HEK293 (cell line): ENCODE results near the gene FAM210A.

Source experiments
- CTCF ChIA-PET: fragments of 350-600 bp; formaldehyde crosslinking; extraction: SDS; loops from one replicate; lab custom pipeline; 2021; ENCODE audit warnings: antibody characterized with exemption; lab: Yijun Ruan, JAX
- POLR2A ChIA-PET: fragments of 300-600 bp; formaldehyde crosslinking; extraction: SDS; loops from one replicate; lab custom pipeline; 2020; ENCODE audit warnings: antibody characterized with exemption, inconsistent platforms; lab: Yijun Ruan, JAX
- H3K27ac ChIP-seq: fragments of 200-500 bp; sonication (Bioruptor generic); 2 replicates; pipeline ENCODE4 v1.5.1; 2014; ENCODE audit warnings: low read depth, low read length, control low read depth, inconsistent platforms; ENCODE audit errors: extremely low read depth
- H3K36me3 ChIP-seq, 2 experiments: fragments of 200-500 bp in 1 of 2; sonication (Bioruptor generic) in 1 of 2; 1 replicate in 1 of 2; 2 replicates in 1 of 2; pipeline ENCODE4 v1.5.1; 2014 to 2017; ENCODE audit warnings: inconsistent platforms in 2 of 2, low read length in 2 of 2; ENCODE audit not compliant: control insufficient read depth in 2 of 2, insufficient read depth in 1 of 2
- H3K4me1 ChIP-seq: fragments of 200-500 bp; sonication (Bioruptor generic); 2 replicates; pipeline ENCODE4 v1.5.1; 2014; ENCODE audit warnings: mild to moderate bottlenecking, low read length, inconsistent platforms; ENCODE audit not compliant: control insufficient read depth, insufficient read depth
- H3K4me3 ChIP-seq: 2 replicates; pipeline ENCODE4 v1.5.1; 2011; ENCODE audit warnings: low read depth, mild to moderate bottlenecking, control low read depth, low read length, moderate library complexity
- H3K9me3 ChIP-seq: fragments of 200-500 bp; sonication (Bioruptor generic); 2 replicates; pipeline ENCODE4 v1.5.1; 2014; ENCODE audit warnings: low read depth, low read length, inconsistent platforms; ENCODE audit not compliant: control insufficient read depth, insufficient read depth
- GLIS1 ChIP-seq: fragments of 450-650 bp; formaldehyde crosslinking; IDR thresholded peaks from 2 replicates; pipeline ENCODE4 v1.5.1; 2016; ENCODE audit warnings: missing biosample characterization, missing genetic modification characterization
- HOXC10 ChIP-seq: sonication (generic); formaldehyde crosslinking; IDR thresholded peaks from 2 replicates; pipeline ENCODE4 v1.8.1; 2023; ENCODE audit warnings: mild to moderate bottlenecking, missing genetic modification reagents
- KLF1 ChIP-seq: fragments of 450-650 bp; formaldehyde crosslinking; IDR thresholded peaks from 2 replicates; pipeline ENCODE4 v1.5.1; 2016; ENCODE audit warnings: missing biosample characterization, missing genetic modification characterization
- PRDM2 ChIP-seq: fragments of 450-650 bp; formaldehyde crosslinking; IDR thresholded peaks from 2 replicates; pipeline ENCODE4 v1.5.1; 2016; ENCODE audit warnings: missing biosample characterization, missing genetic modification characterization, borderline replicate concordance
- SCRT2 ChIP-seq: fragments of 450-650 bp; formaldehyde crosslinking; IDR thresholded peaks from 2 replicates; pipeline ENCODE4 v1.5.1; 2016; ENCODE audit warnings: missing biosample characterization, missing genetic modification characterization
- ZBTB17 ChIP-seq: fragments of 450-650 bp; formaldehyde crosslinking; IDR thresholded peaks from 2 replicates; pipeline ENCODE4 v1.5.1; 2016; ENCODE audit warnings: missing biosample characterization, missing genetic modification characterization
- ZFP69B ChIP-seq: fragments of 450-650 bp; formaldehyde crosslinking; IDR thresholded peaks from 2 replicates; pipeline ENCODE4 v1.5.1; 2016; ENCODE audit warnings: missing biosample characterization, missing genetic modification characterization
- ZNF112 ChIP-seq: fragments of 450-650 bp; formaldehyde crosslinking; IDR thresholded peaks from 2 replicates; pipeline ENCODE4 v1.5.0; 2017; ENCODE audit warnings: missing biosample characterization, missing genetic modification characterization
- ZNF114 ChIP-seq: fragments of 450-650 bp; formaldehyde crosslinking; IDR thresholded peaks from 2 replicates; pipeline ENCODE4 v1.5.0; 2017; ENCODE audit warnings: missing biosample characterization, missing genetic modification characterization
- ZNF148 ChIP-seq: fragments of 450-650 bp; formaldehyde crosslinking; IDR thresholded peaks from 2 replicates; pipeline ENCODE4 v1.5.0; 2017; ENCODE audit warnings: missing biosample characterization, missing genetic modification characterization, borderline replicate concordance
- ZNF169 ChIP-seq: fragments of 450-650 bp; formaldehyde crosslinking; IDR thresholded peaks from 2 replicates; pipeline ENCODE4 v1.5.1; 2016; ENCODE audit warnings: missing biosample characterization, missing genetic modification characterization
- ZNF2 ChIP-seq: fragments of 450-650 bp; formaldehyde crosslinking; IDR thresholded peaks from 2 replicates; pipeline ENCODE4 v1.5.1; 2016; ENCODE audit warnings: missing biosample characterization, missing genetic modification characterization
- ZNF23 ChIP-seq: fragments of 450-650 bp; formaldehyde crosslinking; IDR thresholded peaks from 2 replicates; pipeline ENCODE4 v1.5.1; 2016; ENCODE audit warnings: missing biosample characterization, missing genetic modification characterization, borderline replicate concordance
- ZNF404 ChIP-seq: fragments of 450-650 bp; formaldehyde crosslinking; IDR thresholded peaks from 2 replicates; pipeline ENCODE4 v1.5.1; 2017; ENCODE audit warnings: missing biosample characterization, missing genetic modification characterization
- ZNF510 ChIP-seq: fragments of 450-650 bp; formaldehyde crosslinking; IDR thresholded peaks from 2 replicates; pipeline ENCODE4 v1.5.1; 2018; ENCODE audit warnings: mild to moderate bottlenecking, missing genetic modification characterization, missing biosample characterization; ENCODE audit not compliant: insufficient replicate concordance
- ZNF514 ChIP-seq: fragments of 450-650 bp; formaldehyde crosslinking; IDR thresholded peaks from 2 replicates; pipeline ENCODE4 v1.5.1; 2016; ENCODE audit warnings: missing biosample characterization, missing genetic modification characterization
- ZNF596 ChIP-seq: fragments of 450-650 bp; IDR thresholded peaks from 2 replicates; pipeline ENCODE4 v1.5.0; 2018; ENCODE audit warnings: missing biosample characterization, mild to moderate bottlenecking, missing genetic modification characterization, moderate library complexity
- ZNF621 ChIP-seq: fragments of 450-650 bp; formaldehyde crosslinking; IDR thresholded peaks from 2 replicates; pipeline ENCODE4 v1.5.1; 2017; ENCODE audit warnings: missing biosample characterization, missing genetic modification characterization
- ZNF707 ChIP-seq: fragments of 450-650 bp; formaldehyde crosslinking; IDR thresholded peaks from 2 replicates; pipeline ENCODE4 v1.5.1; 2016; ENCODE audit warnings: missing biosample characterization, missing genetic modification characterization
- TF ChIP-seq, protein P1 (sequence below): fragments of 450-650 bp; formaldehyde crosslinking; IDR thresholded peaks from 2 replicates; pipeline ENCODE4 v1.5.1; 2016; ENCODE audit warnings: missing biosample characterization, missing genetic modification characterization
- TF ChIP-seq, protein P2 (sequence below): fragments of 450-650 bp; formaldehyde crosslinking; IDR thresholded peaks from 2 replicates; pipeline ENCODE4 v1.5.1; 2016; ENCODE audit warnings: missing biosample characterization, missing genetic modification characterization
- TF ChIP-seq, protein P3 (sequence below): fragments of 450-650 bp; formaldehyde crosslinking; IDR thresholded peaks from 2 replicates; pipeline ENCODE4 v1.5.1; 2016; ENCODE audit warnings: missing biosample characterization, missing genetic modification characterization

FAM210A gene

DNA sequence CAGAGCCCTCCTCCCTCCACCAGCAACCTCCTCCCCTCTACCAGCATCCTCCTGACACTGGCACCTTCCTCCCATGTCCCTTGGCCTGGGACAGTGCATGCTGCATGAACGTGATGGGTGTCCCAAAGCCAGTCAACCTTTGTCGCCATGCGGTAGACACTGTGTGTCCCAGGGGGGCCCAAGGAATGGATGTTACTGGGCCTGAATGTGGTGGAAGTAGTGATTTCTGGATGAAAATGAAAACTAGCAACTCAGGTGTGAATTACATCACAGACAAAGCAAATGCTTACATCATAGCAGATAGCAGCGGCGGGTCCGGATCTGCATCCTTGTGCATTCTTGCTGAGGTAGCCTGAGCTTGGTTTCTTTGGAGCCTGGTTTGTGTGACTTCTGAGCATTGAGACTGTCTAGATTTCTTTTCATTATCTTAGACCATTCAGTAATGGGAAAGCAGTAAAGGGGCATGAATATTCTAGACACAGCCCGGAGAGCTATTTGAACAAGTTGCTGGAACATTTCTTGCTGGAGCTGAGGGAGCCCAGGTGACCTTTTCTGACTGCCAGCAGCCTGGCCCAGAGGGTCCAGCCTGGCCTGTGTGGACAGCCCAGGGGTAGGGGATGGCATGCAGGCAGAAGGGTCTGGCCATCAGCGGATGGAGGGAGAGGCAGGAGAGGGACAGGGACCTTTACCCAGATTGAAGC lies 100.4 kb downstream of the FAM210A start (continued):
- TF ChIP-seq ZNF510 (tag by site-specific recombination) = no peak
- TF ChIP-seq ZNF514 (tag by site-specific recombination) = no peak
- no peak for TF ChIP-seq ZNF112 (tag by site-specific recombination)
- TF ChIP-seq, all 188 proteins: peak for 0

GRCh38 chr18:13625355-13625754 lies 101.0 kb downstream of the FAM210A start:
- H3K4me3 ChIP-seq = no peak overlapping the region
- no peaks in the 10 kb centered on the region for H3K36me3 ChIP-seq
- ChIA-PET POLR2A (no interaction called here), CTCF (no interaction called here)
- TF ChIP-seq ZFP69B (tag by site-specific recombination) = no peak
- TF ChIP-seq, protein P1, sequence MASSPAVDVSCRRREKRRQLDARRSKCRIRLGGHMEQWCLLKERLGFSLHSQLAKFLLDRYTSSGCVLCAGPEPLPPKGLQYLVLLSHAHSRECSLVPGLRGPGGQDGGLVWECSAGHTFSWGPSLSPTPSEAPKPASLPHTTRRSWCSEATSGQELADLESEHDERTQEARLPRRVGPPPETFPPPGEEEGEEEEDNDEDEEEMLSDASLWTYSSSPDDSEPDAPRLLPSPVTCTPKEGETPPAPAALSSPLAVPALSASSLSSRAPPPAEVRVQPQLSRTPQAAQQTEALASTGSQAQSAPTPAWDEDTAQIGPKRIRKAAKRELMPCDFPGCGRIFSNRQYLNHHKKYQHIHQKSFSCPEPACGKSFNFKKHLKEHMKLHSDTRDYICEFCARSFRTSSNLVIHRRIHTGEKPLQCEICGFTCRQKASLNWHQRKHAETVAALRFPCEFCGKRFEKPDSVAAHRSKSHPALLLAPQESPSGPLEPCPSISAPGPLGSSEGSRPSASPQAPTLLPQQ (tag by site-specific recombination) = no peak
- TF ChIP-seq, protein P2, sequence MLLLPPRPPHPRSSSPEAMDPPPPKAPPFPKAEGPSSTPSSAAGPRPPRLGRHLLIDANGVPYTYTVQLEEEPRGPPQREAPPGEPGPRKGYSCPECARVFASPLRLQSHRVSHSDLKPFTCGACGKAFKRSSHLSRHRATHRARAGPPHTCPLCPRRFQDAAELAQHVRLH (tag by site-specific recombination) = no peak
- TF ChIP-seq ZNF404 (tag by site-specific recombination) = no peak
- TF ChIP-seq ZNF596 (tag by site-specific recombination) = no peak
- TF ChIP-seq PRDM2 = no peak
- TF ChIP-seq, protein P3, sequence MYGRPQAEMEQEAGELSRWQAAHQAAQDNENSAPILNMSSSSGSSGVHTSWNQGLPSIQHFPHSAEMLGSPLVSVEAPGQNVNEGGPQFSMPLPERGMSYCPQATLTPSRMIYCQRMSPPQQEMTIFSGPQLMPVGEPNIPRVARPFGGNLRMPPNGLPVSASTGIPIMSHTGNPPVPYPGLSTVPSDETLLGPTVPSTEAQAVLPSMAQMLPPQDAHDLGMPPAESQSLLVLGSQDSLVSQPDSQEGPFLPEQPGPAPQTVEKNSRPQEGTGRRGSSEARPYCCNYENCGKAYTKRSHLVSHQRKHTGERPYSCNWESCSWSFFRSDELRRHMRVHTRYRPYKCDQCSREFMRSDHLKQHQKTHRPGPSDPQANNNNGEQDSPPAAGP (tag by site-specific recombination) = no peak
- no peak for TF ChIP-seq ZNF621 (tag by site-specific recombination)
- no peak for TF ChIP-seq ZNF23 (tag by site-specific recombination)
- TF ChIP-seq ZNF707 = no peak
- no peak for TF ChIP-seq GLIS1 (tag by site-specific recombination)
- no peak for TF ChIP-seq HOXC10 (CRISPR knock-in tag)
- no peak for TF ChIP-seq ZBTB17
- TF ChIP-seq ZNF114 = no peak
- TF ChIP-seq SCRT2 = no peak
- TF ChIP-seq ZNF148 = no peak
- TF ChIP-seq ZNF169 (tag by site-specific recombination) = no peak
- TF ChIP-seq ZNF2 (tag by site-specific recombination) = no peak
- no peak for TF ChIP-seq KLF1 (tag by site-specific recombination)
- no peak overlapping the region for H3K27ac ChIP-seq
- no peaks in the 10 kb centered on the region; the same call in 1 of the 2 replicates for H3K4me1 ChIP-seq
- no peaks in the 10 kb centered on the region for H3K9me3 ChIP-seq
